ENCODE data around the gene MCM3AP. TPM values are rescaled to one million over a fixed set of nuclear protein-coding genes. Genes with fewer than 3 reads are reported as not detected.

MCM3AP gene
- total RNA-seq, 2 experiments from 2014 or later: 109 to 166 TPM

- intact Hi-C loops (cut with micrococcal nuclease; ENCODE audit: unreplicated experiment): no loop called here
- no peak overlapping the region for H3K4me3 ChIP-seq (ENCODE audit: low read depth, low read length, poor library complexity, severe bottlenecking)
- ChIA-PET POLR2A (no interaction called here), CTCF (ENCODE audit: unreplicated experiment) (no interaction called here)
- no peak overlapping the region for H3K4me2 ChIP-seq (ENCODE audit: low read length)
- no peak overlapping the region for H3K27ac ChIP-seq (ENCODE audit: low read depth, low read length, poor library complexity, severe bottlenecking)
- no peak overlapping the region for H2AFZ ChIP-seq (ENCODE audit: low read length)
- H3K36me3 ChIP-seq (ENCODE audit: insufficient read depth, low read length): peaks cover 87% of the 10 kb centered on the region
- H3K4me1 ChIP-seq (ENCODE audit: insufficient read depth, low read length, poor library complexity, severe bottlenecking): peaks cover 20% of the 10 kb centered on the region
- BruUV-seq (replicated peaks): no TSS peak
- H4K20me1 ChIP-seq (ENCODE audit: insufficient read depth, low read length): no peaks in the 10 kb centered on the region
- H3K79me2 ChIP-seq (ENCODE audit: insufficient read depth, low read depth, low read length): no peaks in the 10 kb centered on the region
- TF ChIP-seq EZH2phosphoT487 (IDR thresholded peaks at IDR 0.05; ENCODE audit: borderline replicate concordance, low read depth, low read length) (no peak), CTCF (conservative IDR thresholded peaks at IDR 0.05; ENCODE audit: low read length) (no peak)
- H3K9me3 ChIP-seq (ENCODE audit: low read length): no peaks in the 10 kb centered on the region
- H3K9me2 ChIP-seq (ENCODE audit: insufficient read depth, low read length): no peaks in the 10 kb centered on the region
- no peak for DNase-seq (ENCODE audit: low spot score)
These were observed 28.9 kb downstream of the MCM3AP start for GRCh38 chr21:46256501-46256994.

- no peaks in the 10 kb centered on the region for H3K9me3 ChIP-seq (ENCODE audit: low read length)
- POLR2A ChIA-PET: no interaction called here
These were observed 29.6 kb downstream of the MCM3AP start for GRCh38 chr21:46255758-46256337.

More at GRCh38 chr21:46255758-46256337, 29.6 kb downstream of the MCM3AP start:
- CTCF ChIA-PET (ENCODE audit: unreplicated experiment): no interaction called here
- Histone ChIP-seq H2AFZ (ENCODE audit: low read length) (no peak overlapping the region), H3K4me2 (ENCODE audit: low read length) (no peak overlapping the region), H3K36me3 (ENCODE audit: insufficient read depth, low read length) (peaks cover 87% of the 10 kb centered on the region), H3K27ac (ENCODE audit: low read depth, low read length, poor library complexity, severe bottlenecking) (no peak overlapping the region), H3K4me1 (ENCODE audit: insufficient read depth, low read length, poor library complexity, severe bottlenecking) (peaks cover 27% of the 10 kb centered on the region), H4K20me1 (ENCODE audit: insufficient read depth, low read length) (no peaks in the 10 kb centered on the region), H3K79me2 (ENCODE audit: insufficient read depth, low read depth, low read length) (no peaks in the 10 kb centered on the region), H3K9me2 (ENCODE audit: insufficient read depth, low read length) (no peaks in the 10 kb centered on the region), H3K4me3 (ENCODE audit: low read depth, low read length, poor library complexity, severe bottlenecking) (no peak overlapping the region)
- TF ChIP-seq EZH2phosphoT487 (IDR thresholded peaks at IDR 0.05; ENCODE audit: borderline replicate concordance, low read depth, low read length) (no peak), CTCF (conservative IDR thresholded peaks at IDR 0.05; ENCODE audit: low read length) (no peak)
- no TSS peak for BruUV-seq (replicated peaks)
- intact Hi-C loops (cut with micrococcal nuclease; ENCODE audit: unreplicated experiment): no loop called here
- no peak for DNase-seq (ENCODE audit: low spot score)

Measured in OCI-LY7 (cell line).